Pancreas (tissue), 10 donors: ENCODE measurements around the gene MED25. TPM values are rescaled to one million over a fixed set of nuclear protein-coding genes. Genes with fewer than 3 reads are reported as not detected.

Source experiments
- ATAC-seq, 4 donors: fragments of 200-7000 bp; cut with Tn5 transposase; one replicate each; pipeline versions ENCODE4 v1.8.0 to v1.9.1; 2020; ENCODE audit warnings: mild to moderate bottlenecking in 4 of 4, moderate library complexity in 4 of 4
- DNase-seq, 6 donors: peaks; one replicate each; pipeline ENCODE4 v3.0.0-alpha.2; 2020
- FAIRE-seq: peaks from 2 replicates; lab custom pipeline; 2012; peaks lifted over from hg19 to GRCh38; lab: Jason Lieb, UNC
- H3K27ac ChIP-seq, 4 donors: fragments of 200-600 bp; sonication (generic); 1 replicate in 3 of 4; 2 replicates in 1 of 4; pipeline versions ENCODE4 v1.5.0 to v1.8.0; 2020
- H3K27me3 ChIP-seq, 4 donors: fragments of 200-600 bp; one replicate each; pipeline ENCODE4 v1.8.0; 2021
- H3K36me3 ChIP-seq, 3 donors: fragments of 200-600 bp; sonication (generic) in 1 of 3; one replicate each; pipeline versions ENCODE4 v1.5.0 to v1.8.0; 2020 to 2021
- H3K4me1 ChIP-seq, 3 donors: fragments of 200-600 bp; one replicate each; pipeline ENCODE4 v1.8.0; 2021
- H3K4me3 ChIP-seq, 4 donors: fragments of 200-600 bp; sonication (generic) in 2 of 4; one replicate each; pipeline versions ENCODE4 v1.5.0 to v1.8.0; 2020 to 2021
- H3K9me3 ChIP-seq, 4 donors: fragments of 200-600 bp; one replicate each; pipeline ENCODE4 v1.8.0; 2021
- CTCF ChIP-seq, 4 donors: fragments of 200-600 bp; sonication (generic) in 3 of 4; IDR thresholded peaks; one replicate each; pipeline versions ENCODE4 v1.5.0 to v1.8.0; 2021; ENCODE audit warnings: antibody characterized with exemption in 4 of 4
- WGBS, 2 donors: extraction: QIAGEN DNeasy Blood & Tissue Kit; methylation state at CpG; one replicate each; pipeline ENCODE4 v1.1.7; 2013; 5-methylcytosine and 5-hydroxymethylcytosine counted together
- intact Hi-C, 3 donors: fragments of 100-400 bp; cut with DNase I; formaldehyde crosslinking; loops; one replicate each; pipeline versions ENCODE4 v1.11.1 to v1.14.2; 2022
- polyA plus RNA-seq, 2 donors: library from polyadenylated mRNA; stranded (reverse); fragments of 200-250 nt; gene quantifications; one replicate each; pipeline ENCODE4 v1.2.3, GENCODE V29; 2013
- total RNA-seq, 6 donors: library from RNA; stranded (reverse); fragmentation: NEBNext Ultra II Directional in 4 of 6; extraction: Animal tissue kit (Norgen Biotek cat#: 25700) in 4 of 6; gene quantifications; one replicate each; pipeline versions ENCODE4 v1.2.1 to v1.2.4, GENCODE V29; 2021 to 2023
- donor health status: healthy with polysubstance abuse.
- donor health status: DM: no; HTN: no; CAD: no; lungs with moderate emphysema.
- donor health status: DM: no; HTN: no; CAD: no.
- donor health status: control.
- donor health status: control.
- donor health status: Bipolar disorder and iron deficiency.
- donor health status: DM: yes; HTN: yes; CAD: no.
- donor health status: DM: no; HTN: no; CAD: no.
- donor health status: DM: no; HTN: no; CAD: no.
- donor health status: DM: yes; HTN: yes; CAD: no.

Gene MED25
- total and polyA plus RNA-seq, 8 donors = 19.4 to 60.0 (median 27.8) TPM

GRCh38 chr19:49840321-49840720 is 22.2 kb downstream of the MED25 start:
- Histone ChIP-seq H3K27me3 (no peaks in the 10 kb centered on the region), H3K4me3 (no peak overlapping the region), H3K36me3 (peaks cover 0 to 35% (median 11%) of the 10 kb centered on the region in 3 donors), H3K4me1 (no peaks in the 10 kb centered on the region), H3K27ac (no peak overlapping the region), H3K9me3 (no peaks in the 10 kb centered on the region)
- WGBS, 2 donors = 91 to 94% methylated on average over 11 of the region's 11 CpGs
- FAIRE-seq = no peak
- TF ChIP-seq CTCF (IDR thresholded peaks at IDR 0.05) = no peak
- intact Hi-C loops = no loop called here
- ATAC-seq = no peak
- DNase-seq = no peak

- Histone ChIP-seq H3K27me3 (no peaks in the 10 kb centered on the region), H3K4me1 (no peaks in the 10 kb centered on the region), H3K36me3 (peaks cover 0 to 30% (median 7%) of the 10 kb centered on the region in 3 donors), H3K27ac (no peak overlapping the region), H3K9me3 (no peaks in the 10 kb centered on the region), H3K4me3 (no peak overlapping the region)
- no peak for FAIRE-seq
- intact Hi-C loops = no loop called here
- 90 to 93% methylated on average over 17 of the region's 17 CpGs for whole genome bisulfite sequencing, 2 donors
- DNase-seq = no peak
- no peak for TF ChIP-seq CTCF (IDR thresholded peaks at IDR 0.05)
- ATAC-seq = no peak
These were observed 22.7 kb downstream of the MED25 start for GRCh38 chr19:49840736-49841249.

GRCh38 chr19:49843265-49843664 is 25.2 kb downstream of the MED25 start:
- ATAC-seq (no peak), FAIRE-seq (no peak), DNase-seq (no peak)
- no peaks in the 10 kb centered on the region for H3K27me3 ChIP-seq
- no peaks in the 10 kb centered on the region for H3K9me3 ChIP-seq
- WGBS, 2 donors = 92 to 95% methylated on average over 3 of the region's 3 CpGs
- intact Hi-C loops = no loop called here
- H3K27ac ChIP-seq = no peak overlapping the region
- no peak overlapping the region for H3K4me3 ChIP-seq
- peaks cover 0 to 22% (median 0%) of the 10 kb centered on the region in 3 donors for H3K36me3 ChIP-seq
- no peaks in the 10 kb centered on the region for H3K4me1 ChIP-seq
- no peak for TF ChIP-seq CTCF (IDR thresholded peaks at IDR 0.05)

GRCh38 chr19:49844138-49845095 is 26.3 kb downstream of the MED25 start:
- Histone ChIP-seq H3K36me3 (peaks cover 0 to 13% (median 0%) of the 10 kb centered on the region in 3 donors), H3K27me3 (no peaks in the 10 kb centered on the region), H3K9me3 (no peaks in the 10 kb centered on the region), H3K4me3 (no peak overlapping the region), H3K4me1 (no peaks in the 10 kb centered on the region), H3K27ac (no peak overlapping the region)
- intact Hi-C loops = no loop called here
- no peak for TF ChIP-seq CTCF (IDR thresholded peaks at IDR 0.05)
- no peak for DNase-seq
- ATAC-seq = no peak
- WGBS, 2 donors = 87 to 88% methylated on average over 18 of the region's 18 CpGs
- FAIRE-seq = no peak
